GM21576 (cell line): Measurements from ENCODE around the gene HTRA3.

ENCODE experiments used
- ATAC-seq: cut with Tn5 transposase; IDR thresholded peaks from one replicate; pipeline ENCODE4 v1.9.1; 2021; ENCODE audit warnings: mild to moderate bottlenecking, moderate library complexity; ENCODE audit not compliant: unreplicated experiment

Gene HTRA3

DNA sequence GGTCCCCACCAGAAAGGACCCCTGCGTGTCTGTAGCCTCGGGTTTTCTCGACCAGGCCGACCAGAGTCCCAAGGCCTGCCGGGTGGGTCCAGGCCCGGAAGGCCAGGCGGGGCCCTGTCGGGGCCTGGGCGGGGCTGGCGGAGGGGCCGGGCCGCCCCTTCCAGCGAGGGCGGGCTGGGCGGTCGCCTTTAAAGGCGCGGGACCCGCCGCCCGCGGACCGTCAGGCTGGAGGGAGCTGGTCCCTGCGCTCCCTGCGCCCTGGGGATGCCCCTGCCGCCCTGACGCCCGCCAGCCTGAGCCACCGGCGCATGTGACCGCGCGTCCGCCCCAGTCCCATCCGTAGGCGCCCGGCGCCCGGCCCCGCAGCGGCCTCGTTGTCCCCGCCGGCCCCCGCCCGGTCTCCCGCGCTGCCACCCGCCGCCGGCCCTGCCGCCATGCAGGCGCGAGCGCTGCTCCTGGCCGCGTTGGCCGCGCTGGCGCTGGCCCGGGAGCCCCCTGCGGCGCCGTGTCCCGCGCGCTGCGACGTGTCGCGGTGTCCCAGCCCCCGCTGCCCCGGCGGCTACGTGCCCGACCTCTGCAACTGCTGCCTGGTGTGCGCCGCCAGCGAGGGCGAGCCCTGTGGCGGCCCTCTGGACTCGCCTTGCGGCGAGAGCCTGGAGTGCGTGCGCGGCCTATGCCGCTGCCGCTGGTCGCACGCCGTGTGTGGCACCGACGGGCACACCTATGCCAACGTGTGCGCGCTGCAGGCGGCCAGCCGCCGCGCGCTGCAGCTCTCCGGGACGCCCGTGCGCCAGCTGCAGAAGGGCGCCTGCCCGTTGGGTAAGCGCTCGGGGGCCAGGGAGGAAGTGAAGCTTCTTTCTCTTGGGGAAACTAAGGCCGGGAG lies at the start of gene HTRA3:
HTRA3 (plus strand) TSS at position 220 of the 883 bp plus-strand sequence; CDS start at position 435, 215 bp downstream.
- no peak for ATAC-seq

DNA sequence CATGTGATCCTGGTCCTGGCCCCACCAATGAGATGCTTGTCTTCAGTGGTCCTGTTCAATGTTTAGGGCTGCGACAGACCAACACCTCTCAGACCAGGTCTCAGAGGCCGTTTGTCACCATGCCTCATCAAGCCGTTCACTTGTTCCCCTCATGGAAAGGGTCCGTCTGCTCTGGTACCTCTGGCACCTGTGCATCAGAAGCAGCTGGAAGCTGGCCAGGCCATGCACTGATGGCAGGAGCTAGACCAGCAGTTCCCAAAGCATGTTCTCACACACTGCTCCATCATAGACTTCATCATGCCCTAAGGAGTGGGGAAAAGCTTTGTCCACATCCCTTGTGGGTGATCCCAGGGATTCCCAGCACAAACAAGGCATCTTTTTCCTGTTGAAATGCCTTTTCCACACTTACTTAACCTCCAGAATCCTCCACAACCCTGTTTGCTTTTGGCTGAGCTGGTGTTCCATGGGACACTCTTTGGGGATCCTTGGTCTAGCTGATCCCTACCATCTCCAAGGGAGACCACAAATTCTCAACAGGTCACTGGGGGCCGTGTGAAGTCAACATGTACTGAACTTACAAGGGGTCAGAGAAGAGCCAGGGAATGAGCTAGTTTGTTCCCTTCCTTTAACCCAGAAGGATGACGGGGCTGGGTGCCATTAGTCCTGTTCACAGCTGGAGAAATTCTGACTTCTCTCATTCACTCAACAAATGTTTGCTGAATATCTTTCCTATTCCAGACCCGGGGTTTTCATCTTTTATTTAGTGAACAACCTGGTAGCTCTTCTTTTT lies 48.7 kb upstream of the HTRA3 start:
- ATAC-seq = no peak

DNA sequence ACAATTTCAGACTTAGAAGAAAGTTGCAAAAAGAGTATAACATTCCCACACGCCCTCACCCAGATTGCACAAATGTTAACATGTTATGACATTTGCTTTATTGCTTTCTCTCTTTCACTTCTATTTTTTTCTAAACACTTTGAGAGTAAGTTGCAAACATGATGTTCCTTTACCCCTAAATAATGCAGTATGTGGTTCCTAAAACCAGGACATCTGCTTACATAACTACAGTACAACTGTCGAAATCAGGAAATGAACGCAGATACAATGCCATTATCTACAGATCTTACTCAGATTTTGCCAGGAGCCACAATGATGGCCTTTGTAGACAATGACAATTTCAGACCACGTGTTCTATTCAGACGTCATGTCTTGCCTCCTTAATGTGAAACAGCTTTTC lies 48.1 kb upstream of the HTRA3 start:
- ATAC-seq = no peak

DNA sequence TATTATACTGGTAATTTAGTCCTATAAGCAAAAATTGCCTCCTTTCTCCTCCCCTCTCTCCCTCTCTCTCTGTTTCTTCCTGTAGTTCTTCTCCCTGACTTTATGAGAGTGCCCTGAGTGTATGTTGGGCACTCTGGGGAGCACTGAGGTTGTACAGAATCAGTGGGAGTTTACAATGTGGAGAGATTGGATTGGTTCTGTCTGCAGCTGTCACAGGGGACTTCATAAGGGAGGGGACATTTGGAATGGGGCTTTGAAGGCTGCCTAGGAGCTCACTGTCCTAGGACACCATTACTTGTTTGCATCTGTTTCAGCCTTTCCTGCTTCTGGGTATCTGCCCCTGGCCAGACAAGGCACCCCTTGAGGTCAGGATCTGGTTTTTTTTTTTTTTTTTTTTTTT lies 47.6 kb upstream of the HTRA3 start:
- ATAC-seq = no peak

DNA sequence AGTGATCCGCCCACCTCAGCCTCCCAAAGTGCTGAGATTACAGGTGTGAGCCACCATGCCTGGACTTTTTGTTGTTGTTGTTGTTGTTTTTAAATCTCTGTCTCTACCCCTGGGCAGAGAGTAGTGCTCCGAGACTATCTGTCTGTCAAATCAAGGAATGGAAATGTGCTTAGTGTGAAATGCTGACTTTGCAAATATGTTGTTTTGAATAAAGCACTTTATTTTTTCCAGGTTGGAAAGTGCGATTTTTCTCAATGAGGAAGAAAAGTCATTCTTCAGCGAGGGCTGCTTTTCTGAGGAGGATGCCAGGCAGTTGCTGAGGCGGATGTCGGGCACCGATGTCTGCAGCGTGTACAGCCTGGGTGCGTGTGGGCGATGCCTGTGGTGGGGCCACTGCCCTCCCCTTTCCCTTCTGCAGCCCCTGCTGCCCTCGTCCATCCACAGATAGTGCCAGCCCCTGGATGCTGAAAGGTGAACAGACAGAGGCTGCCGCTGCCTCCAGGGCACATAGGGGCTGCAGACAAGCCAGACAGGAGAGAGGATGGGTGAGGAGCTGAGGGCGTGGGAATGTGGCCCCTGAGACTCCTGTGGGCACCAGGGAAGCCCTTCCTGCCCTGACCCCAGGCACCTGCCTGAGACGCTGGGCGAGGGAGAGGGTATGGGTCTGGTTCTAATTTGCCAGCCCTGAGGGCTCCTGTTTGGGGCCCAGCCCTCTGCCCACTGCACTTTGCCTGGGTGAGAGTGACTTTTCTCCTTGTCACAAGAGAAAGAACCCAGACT lies 46.8 kb upstream of the HTRA3 start:
- ATAC-seq = no peak

DNA sequence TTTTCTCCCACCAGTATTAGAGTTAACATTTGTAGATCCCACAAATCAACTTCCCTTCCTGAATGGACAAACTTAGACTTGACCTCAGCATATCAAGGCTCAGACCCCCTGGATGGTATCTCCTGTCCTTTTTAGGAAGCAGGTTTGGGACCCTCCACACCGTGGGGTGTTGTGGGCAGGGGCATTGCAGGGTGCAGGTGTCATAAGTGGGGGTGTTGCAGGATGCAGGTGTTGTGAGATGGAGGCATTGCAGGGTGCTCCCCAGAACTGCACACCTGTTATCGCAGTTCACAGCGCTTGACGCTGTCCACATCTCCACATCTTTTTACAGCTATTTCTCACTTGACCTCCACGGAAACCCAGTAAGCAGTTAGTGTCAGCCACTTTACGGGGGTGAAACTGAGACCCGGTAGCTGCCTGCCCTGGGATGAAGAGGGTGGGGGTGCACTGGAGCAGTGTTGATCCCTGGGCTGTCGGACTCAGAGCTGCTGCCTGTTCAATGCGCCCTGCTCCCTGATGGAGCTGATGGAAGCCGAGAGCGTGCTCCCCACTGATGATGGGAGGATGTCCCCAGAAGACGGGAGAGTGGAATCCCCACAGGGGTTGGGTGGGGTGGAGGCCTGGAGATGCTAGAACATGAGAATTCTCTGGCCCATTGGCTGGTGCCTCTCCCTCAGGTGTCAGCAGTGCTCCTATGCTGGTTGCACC lies 45.1 kb upstream of the HTRA3 start:
- ATAC-seq = no peak

DNA sequence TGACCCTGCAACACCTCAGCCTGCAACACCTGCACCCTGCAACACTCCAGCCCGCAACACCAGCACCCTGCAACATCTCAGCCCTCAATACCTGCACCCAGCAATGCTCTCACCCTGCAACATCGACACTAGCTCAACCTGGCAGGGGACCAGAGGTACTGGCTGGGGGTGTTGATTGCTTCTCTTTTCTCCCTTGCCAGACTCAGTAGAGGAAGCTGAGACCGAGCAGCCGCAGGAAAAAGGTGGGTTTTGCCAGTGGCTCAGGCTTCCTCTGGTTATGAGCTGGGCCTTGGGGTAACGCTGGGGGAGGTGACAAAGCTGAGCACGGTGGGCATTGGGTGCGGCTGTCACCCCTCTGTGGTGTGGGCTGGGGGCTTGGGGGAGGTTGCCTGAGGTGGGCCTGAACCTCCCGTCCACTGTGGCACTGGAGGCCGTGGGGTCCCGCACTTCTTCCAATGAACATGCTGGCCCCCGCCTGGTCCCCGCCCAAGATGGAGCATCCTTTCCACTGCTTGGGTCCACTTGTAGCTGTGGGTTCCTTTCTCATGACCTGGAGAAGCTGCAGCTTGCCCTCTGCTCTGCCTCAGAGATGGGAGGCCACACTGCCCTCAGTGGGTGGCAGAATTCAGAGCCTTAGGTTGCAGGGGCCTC lies 44.5 kb upstream of the HTRA3 start:
- no peak for ATAC-seq

DNA sequence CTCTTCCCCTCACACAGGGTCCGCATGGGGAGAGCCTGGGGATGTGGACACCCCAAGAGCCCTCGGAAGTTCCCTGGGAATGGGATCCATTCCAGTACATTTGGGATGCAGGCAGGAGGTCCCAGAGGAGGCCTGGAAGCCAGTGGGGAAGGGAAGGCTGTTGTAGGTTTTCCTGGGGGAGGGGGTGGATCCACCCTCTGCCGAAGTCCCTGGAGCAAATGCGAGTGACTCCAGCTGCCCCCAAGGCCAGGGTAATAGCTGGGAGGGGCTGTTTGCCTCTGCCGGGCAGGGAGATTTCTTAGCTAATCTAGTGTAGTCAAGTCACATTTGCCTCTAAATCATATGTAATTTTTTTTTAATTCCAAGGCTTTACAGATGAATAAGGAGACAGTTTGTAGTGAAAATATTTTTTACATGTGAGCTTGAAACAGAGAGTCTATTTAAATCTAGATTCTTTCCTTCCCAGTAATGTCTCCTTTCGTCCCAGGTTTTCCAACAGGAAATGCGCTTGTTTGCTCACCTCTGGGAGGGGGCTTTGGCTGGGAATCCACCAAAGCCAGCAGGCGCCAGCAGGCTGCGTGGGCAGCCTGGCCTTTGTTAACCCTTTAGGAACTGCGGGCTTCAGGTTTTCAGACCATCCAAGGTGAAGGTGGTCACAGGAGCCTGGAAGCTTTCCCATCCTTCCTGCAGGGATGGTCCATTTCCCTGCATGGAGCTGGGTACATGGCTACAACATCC lies 43.7 kb upstream of the HTRA3 start:
- no peak for ATAC-seq

DNA sequence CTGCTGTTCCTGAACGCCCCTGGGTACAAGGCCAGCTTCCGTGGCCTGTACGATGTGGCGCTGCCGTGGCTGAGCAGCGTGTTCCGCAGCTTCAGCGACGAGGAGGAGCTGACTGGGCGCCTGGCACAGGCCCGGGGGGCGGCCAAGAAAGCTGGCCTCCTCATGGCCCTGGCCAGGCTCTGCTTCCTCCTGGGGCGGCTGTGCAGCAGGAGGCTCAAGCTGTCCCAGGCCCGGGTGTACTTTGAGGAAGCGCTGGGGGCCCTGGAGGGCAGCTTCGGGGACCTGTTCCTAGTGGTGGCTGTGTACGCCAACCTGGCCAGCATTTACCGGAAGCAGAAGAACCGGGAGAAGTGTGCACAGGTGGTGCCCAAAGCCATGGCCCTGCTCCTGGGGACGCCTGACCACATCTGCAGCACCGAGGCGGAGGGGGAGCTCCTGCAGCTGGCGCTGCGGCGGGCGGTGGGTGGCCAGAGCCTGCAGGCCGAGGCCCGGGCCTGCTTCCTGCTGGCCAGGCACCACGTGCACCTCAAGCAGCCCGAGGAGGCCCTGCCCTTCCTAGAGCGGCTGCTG lies 42.3 kb upstream of the HTRA3 start:
- ATAC-seq = no peak

DNA sequence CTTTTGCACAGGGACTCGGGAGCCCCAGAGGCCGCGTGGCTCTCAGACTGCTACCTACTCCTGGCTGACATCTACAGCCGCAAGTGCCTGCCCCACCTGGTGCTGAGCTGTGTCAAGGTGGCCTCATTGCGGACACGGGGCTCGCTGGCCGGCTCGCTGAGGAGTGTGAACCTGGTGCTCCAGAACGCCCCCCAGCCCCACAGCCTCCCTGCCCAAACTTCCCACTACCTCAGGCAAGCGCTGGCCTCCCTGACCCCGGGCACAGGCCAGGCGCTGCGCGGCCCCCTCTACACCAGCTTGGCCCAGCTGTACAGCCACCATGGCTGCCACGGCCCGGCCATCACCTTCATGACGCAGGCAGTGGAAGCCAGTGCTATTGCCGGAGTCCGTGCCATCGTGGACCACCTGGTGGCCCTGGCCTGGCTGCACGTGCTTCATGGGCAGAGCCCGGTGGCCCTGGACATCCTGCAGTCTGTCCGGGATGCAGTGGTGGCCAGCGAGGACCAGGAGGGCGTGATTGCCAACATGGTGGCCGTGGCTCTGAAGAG lies 41.7 kb upstream of the HTRA3 start:
- no peak for ATAC-seq

DNA sequence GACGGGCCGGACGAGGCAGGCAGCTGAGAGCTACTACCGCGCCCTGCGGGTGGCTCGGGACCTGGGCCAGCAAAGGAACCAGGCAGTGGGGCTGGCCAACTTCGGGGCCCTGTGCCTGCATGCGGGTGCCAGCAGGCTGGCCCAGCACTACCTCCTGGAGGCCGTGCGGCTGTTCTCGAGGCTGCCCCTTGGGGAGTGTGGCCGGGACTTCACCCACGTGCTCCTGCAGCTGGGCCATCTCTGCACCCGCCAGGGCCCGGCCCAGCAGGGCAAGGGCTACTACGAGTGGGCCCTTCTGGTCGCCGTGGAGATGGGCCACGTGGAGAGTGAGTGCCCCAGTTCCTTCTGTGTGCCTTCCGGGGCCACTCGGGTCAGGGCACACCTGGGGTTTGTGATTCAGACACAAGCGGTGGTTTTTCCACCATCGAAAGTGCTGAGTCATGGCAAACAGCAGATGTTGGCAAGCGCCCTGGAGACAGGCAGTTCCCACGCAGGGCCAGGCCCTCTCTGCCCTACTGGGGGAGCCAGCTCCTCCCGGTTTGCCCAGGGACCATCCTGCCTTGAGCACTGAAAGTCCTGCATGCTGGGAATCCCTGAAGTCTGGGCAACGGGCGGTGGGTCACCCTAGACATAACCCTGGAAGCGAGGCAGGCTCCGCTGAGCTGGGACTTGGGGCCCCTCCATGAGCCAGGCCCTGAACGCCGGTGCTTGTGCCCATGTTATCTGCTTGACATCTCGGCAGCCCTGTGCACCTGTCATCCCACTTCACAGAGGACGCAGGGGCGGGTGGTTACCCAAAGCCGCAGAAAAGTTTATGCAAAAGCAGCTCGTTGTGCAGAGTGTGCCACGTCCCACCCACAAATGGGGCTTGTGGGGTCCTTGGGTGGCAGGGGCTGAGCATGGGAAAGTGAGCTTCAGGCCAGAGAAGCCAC lies 41.0 kb upstream of the HTRA3 start:
- ATAC-seq = peak; percentile 74

DNA sequence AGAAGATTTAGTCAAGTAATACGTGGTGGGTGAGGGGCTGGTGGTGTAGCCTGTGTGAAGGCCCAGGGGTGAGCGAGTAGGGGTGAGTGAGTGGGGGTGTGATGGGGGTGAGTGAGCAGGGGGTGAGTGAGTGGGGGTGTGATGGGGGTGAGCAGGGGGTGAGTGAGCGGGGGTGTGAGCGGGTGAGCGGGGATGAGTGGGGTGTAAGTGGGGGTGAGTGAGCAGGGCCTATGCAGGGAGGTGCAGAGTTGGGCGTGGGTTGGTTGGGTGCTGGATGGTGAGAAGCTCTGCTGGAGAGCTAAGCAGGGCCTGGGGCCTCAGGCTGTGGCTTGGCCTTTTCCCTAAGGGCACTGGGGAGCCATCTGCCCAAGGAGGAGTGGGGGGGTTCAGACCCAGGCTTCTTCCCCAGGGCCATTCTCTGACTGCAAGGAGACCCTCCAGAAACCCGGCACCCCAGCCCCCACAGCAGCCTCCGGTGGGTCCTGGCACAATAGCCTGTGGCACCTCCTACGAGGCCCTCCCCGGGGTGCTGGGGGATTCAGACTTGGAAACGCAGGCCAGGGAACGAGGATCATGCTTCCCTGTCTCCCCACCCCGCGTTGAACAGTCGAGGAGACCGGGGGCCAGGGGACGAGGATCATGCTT lies 40.1 kb upstream of the HTRA3 start:
- ATAC-seq = no peak

DNA sequence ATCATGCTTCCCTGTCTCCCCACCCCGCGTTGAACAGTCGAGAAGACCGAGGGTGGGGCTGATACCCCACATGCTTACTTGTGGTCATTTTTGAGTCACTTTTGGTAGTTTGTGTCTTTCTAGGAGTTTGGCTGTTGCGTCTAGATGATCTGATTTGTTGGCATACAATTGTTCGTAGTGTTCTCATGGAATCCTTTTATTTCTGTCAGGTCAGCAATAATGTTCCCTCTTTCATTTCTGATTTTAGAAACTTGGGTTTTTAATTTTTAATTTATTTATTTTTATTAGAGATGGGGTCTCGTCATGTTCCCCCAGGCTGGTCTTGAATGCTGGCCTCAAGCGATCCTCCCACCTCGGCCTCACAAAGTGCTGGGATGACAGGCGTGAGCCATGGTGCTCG lies 39.5 kb upstream of the HTRA3 start:
- ATAC-seq = no peak

DNA sequence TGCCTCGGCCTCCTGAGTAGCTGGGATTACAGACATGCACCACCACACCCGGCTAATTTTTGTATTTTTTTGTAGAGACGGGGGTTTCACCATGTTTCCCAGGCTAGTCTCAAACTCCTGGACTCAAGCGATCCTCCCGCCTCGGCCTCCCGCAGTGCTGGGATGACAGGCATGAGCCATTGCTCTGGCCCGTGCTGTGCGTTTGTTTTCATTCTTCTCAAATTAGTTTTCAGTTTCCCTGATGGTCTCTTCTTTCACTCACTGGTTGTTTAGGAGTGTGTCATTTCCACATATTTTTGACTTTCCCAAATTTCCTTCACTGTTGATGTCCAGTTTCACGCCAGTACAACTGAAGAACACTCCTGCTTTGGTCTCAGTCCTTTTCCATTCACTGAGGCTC lies 38.7 kb upstream of the HTRA3 start:
- no peak for ATAC-seq

DNA sequence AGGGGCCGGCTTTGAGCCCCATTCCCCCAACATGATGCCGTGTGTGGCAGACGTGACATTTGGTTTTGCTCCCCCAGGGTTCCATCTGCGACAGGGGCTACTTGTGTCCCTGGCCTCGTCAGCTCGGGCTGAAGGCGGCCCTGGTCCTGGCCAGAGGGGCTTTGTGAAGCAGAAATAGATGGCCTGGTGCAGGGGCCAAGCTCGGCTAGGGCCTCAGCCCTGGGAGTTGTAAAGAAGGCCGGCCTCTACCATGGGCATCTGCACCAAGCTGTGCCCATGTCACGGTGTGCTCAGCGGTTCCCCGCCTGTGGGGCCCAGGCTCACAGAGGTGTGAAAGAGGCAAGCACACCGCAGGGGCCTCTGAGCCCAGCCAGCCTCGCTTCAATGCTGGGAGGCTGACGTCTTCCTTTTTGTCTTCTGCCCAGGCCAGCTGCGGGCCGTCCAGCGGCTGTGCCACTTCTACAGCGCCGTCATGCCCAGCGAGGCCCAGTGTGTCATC lies 38.0 kb upstream of the HTRA3 start:
- ATAC-seq = no peak

DNA sequence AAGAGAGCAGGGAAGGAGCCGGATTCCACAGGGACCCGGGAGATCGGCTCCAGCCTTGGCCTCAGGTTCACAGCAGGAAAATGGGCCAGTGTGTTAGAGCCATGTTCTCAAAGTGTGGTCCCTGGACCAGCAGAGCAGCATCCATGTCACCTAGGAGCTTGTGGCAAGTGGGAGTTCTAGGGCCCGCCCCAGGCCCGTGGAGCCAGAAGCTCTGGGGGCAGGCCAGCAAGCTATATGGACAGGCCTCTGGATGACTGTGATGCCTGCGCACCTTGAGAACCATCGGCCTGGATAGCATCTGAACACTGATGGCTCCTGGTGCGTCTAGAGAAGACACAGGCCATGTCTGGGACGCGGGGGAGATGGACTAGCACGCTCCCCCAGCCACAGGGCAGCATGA lies 36.8 kb upstream of the HTRA3 start:
- no peak for ATAC-seq
